GM18868 (cell line): Measurements from ENCODE around the gene THAP7.

Source experiments
- ATAC-seq: cut with Tn5 transposase; IDR thresholded peaks from one replicate; pipeline ENCODE4 v1.9.1; 2021; ENCODE audit warnings: mild to moderate bottlenecking, moderate library complexity; ENCODE audit not compliant: unreplicated experiment

Gene THAP7

DNA sequence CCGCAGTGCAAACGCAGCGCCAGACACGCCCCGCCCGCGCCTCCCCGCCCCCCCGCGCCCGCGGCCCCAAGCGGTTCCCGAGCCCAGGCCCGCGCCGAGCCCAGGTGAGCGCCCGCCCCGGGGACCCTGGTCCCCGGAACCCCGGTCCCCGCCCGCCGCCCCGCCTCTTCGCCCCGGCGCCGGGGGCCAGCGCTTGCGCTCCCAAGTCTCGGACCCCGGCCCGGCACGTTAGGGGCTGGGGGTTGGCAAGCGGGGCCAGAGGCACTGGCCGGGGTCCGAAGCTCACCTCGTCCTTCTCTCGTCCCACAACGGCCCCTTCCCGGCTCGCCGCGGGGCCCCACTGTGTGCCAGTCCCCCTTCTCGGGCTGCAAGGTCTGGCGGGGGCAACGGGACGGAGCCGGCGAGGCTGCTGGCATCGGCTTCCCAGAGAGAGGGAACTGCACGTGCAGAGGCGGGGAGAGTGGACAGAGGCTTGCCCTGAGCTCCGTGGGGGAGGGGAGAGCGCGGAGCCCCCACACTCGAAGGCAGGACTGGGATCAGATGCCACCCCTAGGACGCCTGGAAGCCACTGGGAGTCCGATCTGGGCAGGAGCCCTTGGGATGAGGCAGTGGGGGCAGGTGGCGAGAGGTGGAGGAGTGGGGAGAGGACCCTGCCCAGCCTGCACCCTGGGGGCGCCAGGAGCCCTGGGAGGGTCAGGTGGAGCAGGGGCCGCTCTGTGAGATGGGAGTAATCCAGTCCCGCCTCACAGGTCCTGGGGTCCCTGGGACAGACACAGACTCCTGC, 36.6 kb downstream of the THAP7 start:
- ATAC-seq = no peak

GRCh38 chr22:20964799-20965103, 37.2 kb downstream of the THAP7 start:
- no peak for ATAC-seq

DNA sequence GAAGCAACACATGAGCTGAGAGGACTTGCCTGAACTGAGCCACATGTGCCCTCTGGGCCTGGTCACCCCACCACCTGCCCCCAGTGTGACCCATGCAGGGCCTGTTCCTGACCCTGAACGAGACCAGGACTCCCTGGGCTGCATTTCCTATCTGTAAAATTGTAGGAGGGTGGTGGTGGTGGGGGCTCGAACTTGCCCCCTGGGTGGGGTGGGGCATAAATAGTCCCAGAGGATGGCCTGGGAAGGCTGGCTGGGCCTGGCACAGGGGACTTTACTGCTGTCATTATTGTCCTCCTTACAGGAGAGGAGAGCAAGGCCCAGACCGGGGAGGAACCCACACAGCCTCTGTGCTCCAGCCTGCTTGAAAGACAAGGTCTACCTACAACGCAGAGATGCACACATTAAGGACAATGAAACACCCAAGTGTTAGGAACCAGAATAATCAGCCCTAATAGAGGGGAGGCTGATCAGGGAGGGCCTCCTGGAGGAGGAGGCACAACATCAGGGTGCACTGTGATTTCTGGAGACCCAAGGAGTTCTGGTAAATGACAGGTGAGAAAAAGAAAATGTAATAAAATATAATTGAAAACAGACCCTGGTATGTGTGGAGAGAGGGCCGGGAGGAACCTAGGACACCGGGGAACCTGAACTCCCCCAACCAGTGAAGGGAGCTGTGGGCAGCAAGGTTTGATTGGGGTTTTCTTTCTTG, 37.7 kb downstream of the THAP7 start:
- no peak for ATAC-seq

- no peak for ATAC-seq
These were observed 38.5 kb downstream of the THAP7 start for GRCh38 chr22:20963201-20964052.

- ATAC-seq = no peak
These were observed 39.4 kb downstream of the THAP7 start for GRCh38 chr22:20962491-20962945.

DNA sequence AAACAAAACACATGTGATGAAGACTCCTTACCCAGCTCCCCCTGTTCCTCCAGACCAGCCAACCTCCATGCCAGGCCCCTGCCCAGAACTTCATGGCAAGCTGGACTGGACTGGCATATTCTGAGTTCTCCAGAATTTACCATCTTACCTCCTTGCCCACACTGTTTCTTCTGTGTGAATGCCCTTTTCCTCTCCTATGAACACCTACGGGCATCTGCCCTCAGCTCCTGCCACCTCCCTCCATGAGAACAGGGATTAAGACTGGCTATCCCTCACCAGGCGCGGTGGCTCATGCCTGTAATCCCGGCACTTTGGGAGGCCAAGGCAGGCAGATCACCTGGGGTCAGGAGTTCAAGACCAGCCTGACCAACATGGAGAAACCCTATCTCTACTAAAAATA, 41.3 kb downstream of the THAP7 start:
- no peak for ATAC-seq

GRCh38 chr22:20959578-20960461, 42.1 kb downstream of the THAP7 start:
- ATAC-seq = no peak

DNA sequence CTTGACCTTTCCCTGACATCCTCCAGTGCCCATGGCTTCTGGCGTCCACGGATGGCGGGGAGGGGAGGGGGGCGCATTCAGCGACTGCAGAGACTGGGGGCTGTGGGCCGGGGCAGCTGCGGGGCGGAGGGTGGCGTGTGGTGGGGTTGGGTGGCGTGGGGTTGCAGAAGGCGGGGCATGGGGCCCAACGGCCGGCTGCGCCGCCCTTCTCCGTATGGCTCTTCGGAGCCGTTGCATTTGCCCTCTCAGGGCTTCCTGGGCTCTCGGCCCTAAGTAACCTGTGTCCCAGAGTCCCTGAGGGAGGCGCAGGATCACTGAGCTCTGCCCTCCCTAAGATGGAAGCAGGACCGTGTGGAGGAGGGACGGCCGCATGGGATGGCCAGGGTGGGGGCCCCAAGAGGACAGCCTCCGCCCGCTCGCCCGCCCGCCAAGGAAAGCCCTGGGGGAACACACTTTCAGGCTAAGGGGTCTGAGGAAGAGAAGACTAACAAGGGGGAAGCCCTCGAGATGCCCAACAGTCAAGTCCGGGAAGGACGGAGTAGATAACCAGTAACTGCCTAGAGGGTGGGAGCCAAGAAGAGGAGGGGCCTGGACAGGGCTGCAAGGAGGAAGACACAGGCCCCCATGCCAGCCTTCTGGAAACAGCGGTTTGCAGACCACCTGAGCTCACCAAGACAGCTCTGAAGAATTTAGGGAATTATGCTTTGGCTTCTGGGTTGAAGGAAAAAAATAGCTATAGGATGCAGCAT, 44.1 kb downstream of the THAP7 start:
- no peak for ATAC-seq

DNA sequence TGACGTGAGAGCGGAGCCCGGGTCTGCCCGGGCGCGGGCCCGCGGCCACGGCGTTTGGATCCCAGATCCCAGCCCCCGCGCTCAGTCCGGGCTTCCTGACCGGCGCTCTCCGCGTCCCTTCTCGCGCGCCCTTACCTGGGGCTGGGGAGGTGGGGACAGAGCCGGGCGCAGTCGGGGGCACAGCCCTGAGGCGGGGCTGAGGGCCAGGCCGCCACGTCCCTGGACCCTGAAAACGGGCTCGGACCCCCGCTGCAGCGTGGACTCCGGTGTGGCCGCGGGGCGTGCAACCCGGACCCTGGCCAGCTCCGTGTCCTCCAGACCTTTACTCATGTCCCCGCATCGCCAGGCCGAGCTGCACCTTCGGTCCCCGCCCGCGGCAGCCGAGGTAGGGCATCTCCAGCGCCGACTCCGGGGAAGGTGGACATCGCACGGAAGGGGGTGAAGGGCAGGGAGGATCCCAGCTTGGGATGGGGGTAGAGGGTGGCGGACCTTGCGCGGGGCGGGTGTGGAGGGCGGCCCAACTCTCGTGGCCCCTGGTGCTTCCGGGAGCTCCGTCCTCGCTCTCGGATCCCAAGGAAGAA, 44.7 kb downstream of the THAP7 start:
- ATAC-seq = no peak

DNA sequence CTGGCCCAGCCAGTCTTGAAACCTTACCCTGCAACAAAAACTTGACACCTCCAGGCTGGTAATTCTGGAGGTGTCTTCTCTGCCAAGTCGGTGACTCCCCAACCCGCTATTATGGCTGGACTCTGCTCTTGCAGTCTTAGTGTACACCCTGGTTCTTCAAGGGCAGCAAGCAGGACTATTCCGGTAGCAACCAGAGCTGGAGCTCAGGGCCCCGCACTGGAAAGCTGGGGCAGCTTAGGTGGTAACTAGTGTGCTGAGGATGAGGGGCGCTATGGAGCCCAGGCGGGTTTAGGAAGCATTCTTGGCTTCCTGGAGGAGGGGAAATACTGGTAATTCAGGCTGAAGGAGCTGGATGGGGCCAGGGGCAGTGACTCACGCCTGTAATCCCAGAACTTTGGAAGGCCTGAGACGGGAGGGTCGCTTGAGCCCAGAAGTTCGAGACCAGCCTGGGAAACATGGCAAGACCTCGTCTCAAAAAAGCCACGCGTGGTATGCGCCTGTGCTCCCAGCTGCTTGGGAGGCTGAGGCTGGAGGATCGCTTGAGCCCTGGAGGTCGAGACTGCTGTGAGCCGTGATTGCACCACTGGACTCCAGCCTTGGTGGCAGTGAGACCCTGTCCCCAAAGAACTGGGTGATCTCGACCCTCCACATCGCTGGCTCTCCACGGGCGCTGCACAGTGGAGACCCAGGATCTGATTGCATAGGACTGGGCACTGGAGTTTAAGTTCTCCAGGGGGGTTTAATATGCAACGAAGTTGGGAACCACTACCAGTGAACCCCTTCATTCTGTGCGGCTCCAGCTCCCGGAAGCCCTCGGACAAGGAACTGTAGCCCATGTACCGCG, 45.4 kb downstream of the THAP7 start:
- no peak for ATAC-seq

- no peak for ATAC-seq
These were observed 46.4 kb downstream of the THAP7 start for GRCh38 chr22:20955548-20955947.

- ATAC-seq = no peak
These were observed 48.0 kb downstream of the THAP7 start for GRCh38 chr22:20953668-20954500.

DNA sequence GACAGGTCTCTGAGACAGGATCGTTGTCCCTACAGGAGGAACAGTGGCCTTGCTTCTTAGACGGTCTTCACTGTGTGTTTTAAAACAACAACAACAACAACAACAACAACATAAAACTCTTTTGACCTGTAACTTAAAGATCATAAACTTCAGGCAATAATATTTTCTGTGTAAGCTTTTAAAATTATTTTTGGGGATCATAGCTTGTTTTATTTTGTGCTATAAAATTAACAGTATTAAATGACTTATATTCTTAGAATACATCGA, 48.6 kb downstream of the THAP7 start:
- ATAC-seq = no peak

DNA sequence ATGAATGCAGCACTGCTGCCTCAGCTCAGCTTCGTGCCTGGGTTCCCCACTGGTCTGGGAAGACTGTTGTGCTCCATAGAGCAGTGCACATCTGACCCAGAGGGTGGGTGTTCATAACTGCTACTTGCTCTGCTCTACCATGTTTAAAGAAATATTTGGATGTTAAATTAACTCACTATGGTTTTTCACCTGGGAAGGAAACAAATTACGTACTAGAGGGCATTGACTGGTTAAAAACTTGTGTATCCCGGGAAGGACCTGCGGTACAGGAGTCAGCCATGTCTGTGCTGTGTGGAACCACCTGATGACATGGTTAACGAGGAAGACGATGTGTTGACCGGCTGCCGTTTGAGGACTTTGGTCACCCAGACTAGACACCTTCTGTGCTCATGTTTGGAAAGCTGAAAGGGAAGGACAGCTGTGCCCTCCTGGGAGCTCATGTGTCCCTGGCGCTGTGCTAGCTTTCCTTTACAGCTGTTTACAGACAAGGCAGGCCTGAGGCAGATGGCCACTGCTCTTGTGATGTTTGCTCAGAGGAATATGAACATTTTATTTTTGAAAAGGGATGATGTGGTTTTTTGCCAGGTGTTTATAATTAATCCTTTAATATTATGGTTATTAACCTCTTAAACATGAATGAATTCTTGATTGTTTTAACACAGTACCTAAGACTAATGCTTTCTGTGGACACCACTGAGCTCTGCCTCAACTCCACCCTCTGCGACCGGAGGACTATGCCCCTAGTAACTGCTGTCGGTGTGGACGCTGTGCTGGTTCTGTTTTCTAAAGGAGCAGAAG, 49.2 kb downstream of the THAP7 start:
- ATAC-seq = no peak

DNA sequence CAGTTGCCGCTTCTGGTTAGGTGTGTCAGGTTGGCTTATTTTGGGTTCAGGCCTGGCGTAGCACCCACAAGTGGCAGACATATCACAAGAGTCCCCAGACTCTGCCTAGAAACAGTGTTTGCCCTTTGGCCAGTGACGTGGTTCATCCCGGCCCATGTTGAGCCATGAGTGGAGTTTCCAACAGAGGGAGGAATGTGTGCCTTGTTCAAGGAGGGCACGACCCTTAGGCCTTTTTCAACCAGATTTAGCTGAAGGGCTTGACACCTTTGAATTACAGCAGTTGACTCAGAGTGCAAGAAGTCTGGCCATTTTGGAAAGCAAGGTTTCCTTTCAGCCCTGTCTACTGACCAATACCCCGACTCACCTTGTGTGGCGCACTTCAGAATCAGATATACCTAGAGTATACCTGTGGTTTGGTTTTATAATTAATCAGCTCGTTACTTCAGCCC, 50.0 kb downstream of the THAP7 start:
- no peak for ATAC-seq

- no peak for ATAC-seq
These were observed 50.6 kb downstream of the THAP7 start for GRCh38 chr22:20951151-20951931.
